ENCODE results near the gene SLC51A.

SLC51A gene

GRCh38 chr3:196175116-196175625, 41.2 kb upstream of the SLC51A start:
- DNase-seq: no peak
- Histone ChIP-seq H3K27me3 (replicated peaks) (no peaks in the 10 kb centered on the region), H3K27ac (no peak overlapping the region), H3K36me3 (replicated peaks) (no peaks in the 10 kb centered on the region), H3K4me3 (ENCODE audit: low read depth, low read length) (no peak overlapping the region)
- in situ Hi-C loops (cut with HindIII; ENCODE audit: low pct_ligation_motif_present, low sequenced_read_pairs): no loop called here
- TF ChIP-seq, protein P1, sequence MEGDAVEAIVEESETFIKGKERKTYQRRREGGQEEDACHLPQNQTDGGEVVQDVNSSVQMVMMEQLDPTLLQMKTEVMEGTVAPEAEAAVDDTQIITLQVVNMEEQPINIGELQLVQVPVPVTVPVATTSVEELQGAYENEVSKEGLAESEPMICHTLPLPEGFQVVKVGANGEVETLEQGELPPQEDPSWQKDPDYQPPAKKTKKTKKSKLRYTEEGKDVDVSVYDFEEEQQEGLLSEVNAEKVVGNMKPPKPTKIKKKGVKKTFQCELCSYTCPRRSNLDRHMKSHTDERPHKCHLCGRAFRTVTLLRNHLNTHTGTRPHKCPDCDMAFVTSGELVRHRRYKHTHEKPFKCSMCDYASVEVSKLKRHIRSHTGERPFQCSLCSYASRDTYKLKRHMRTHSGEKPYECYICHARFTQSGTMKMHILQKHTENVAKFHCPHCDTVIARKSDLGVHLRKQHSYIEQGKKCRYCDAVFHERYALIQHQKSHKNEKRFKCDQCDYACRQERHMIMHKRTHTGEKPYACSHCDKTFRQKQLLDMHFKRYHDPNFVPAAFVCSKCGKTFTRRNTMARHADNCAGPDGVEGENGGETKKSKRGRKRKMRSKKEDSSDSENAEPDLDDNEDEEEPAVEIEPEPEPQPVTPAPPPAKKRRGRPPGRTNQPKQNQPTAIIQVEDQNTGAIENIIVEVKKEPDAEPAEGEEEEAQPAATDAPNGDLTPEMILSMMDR (IDR thresholded peaks at IDR 0.05; ENCODE audit: low read depth, low read length, missing control alignments): no peak

DNA sequence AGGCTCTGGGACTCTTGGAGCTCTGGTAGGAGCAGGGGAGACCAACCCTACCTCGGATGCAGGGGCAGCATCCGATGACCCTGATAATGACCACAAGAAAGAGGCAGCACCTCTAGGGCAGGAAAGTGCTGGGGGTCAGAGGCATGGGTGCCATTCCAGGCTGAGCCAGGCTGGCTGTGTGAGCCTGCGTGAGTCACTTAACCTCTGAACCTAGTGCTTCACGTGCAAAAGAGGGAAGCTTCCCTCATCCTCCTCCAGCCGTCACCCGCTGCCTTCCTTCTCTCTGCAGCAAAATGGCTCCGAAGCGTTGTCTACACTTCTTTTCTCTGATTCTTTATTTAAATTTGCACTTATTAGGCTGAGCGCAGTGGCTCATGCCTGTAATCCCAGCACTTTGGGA, 40.6 kb upstream of the SLC51A start:
- Histone ChIP-seq H3K27ac (no peak overlapping the region), H3K27me3 (replicated peaks) (no peaks in the 10 kb centered on the region), H3K36me3 (replicated peaks) (no peaks in the 10 kb centered on the region), H3K4me3 (ENCODE audit: low read depth, low read length) (no peak overlapping the region)
- TF ChIP-seq, protein P1 (IDR thresholded peaks at IDR 0.05; ENCODE audit: low read depth, low read length, missing control alignments): no peak
- in situ Hi-C loops (cut with HindIII; ENCODE audit: low pct_ligation_motif_present, low sequenced_read_pairs): no loop called here
- DNase-seq: no peak

GRCh38 chr3:196177567-196177966, 38.8 kb upstream of the SLC51A start:
- Histone ChIP-seq H3K36me3 (replicated peaks) (no peaks in the 10 kb centered on the region), H3K27me3 (replicated peaks) (no peaks in the 10 kb centered on the region), H3K4me3 (ENCODE audit: low read depth, low read length) (no peak overlapping the region), H3K27ac (no peak overlapping the region)
- TF ChIP-seq, protein P1 (IDR thresholded peaks at IDR 0.05; ENCODE audit: low read depth, low read length, missing control alignments): no peak
- no peak for DNase-seq
- in situ Hi-C loops (cut with HindIII; ENCODE audit: low pct_ligation_motif_present, low sequenced_read_pairs): no loop called here

- in situ Hi-C loops (cut with HindIII; ENCODE audit: low pct_ligation_motif_present, low sequenced_read_pairs): no loop called here
- no peak overlapping the region for H3K27ac ChIP-seq
These were observed 38.4 kb upstream of the SLC51A start for GRCh38 chr3:196177967-196178366.

DNA sequence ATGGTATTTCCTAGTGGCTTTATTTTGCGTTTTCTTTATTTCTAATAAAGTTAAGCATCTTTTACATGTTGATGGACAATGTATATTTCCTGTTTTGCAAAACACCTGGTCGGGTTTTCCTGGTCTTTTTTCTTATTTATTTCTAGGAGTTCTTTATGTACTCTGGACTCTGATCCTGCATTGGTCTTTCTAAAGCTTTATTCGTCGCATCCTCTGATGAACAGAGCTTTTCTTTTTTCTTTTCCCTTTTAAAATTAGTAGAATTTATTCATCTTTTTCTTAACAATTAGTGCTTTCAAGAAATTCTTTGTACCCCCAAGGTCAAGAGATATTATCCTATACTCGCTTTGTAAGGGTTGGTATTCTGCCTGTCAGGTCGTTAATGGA, 37.3 kb upstream of the SLC51A start:
- DNase-seq: no peak
- Histone ChIP-seq H3K27ac (no peak overlapping the region), H3K36me3 (replicated peaks) (no peaks in the 10 kb centered on the region), H3K4me3 (ENCODE audit: low read depth, low read length) (no peak overlapping the region), H3K27me3 (replicated peaks) (no peaks in the 10 kb centered on the region)
- in situ Hi-C loops (cut with HindIII; ENCODE audit: low pct_ligation_motif_present, low sequenced_read_pairs): no loop called here
- TF ChIP-seq, protein P1 (IDR thresholded peaks at IDR 0.05; ENCODE audit: low read depth, low read length, missing control alignments): no peak

More at GRCh38 chr3:196177967-196178366, 38.4 kb upstream of the SLC51A start:
- no peaks in the 10 kb centered on the region for H3K36me3 ChIP-seq (replicated peaks)
- TF ChIP-seq, protein P1 (IDR thresholded peaks at IDR 0.05; ENCODE audit: low read depth, low read length, missing control alignments): no peak
- H3K4me3 ChIP-seq (ENCODE audit: low read depth, low read length): no peak overlapping the region
- DNase-seq: no peak
- no peaks in the 10 kb centered on the region for H3K27me3 ChIP-seq (replicated peaks)
